Endothelial cell of umbilical vein (primary cell): ENCODE data around the gene TPCN2. TPM values are rescaled to one million over a fixed set of nuclear protein-coding genes. Genes with fewer than 3 reads are reported as not detected.

ENCODE experiments used
- BruUV-seq: library from RNA; stranded (reverse); fragments of 400-500 nt; replicated peaks from 2 replicates; lab custom pipeline; 2021; lab: Mats Ljungman, UMichigan
- CTCF ChIA-PET: fragments of 300-600, 350-600 bp; sonication (Branson Sonifier 250); formaldehyde crosslinking; loops from one replicate; lab custom pipeline; 2021; ENCODE audit warnings: antibody characterized with exemption, inconsistent platforms; lab: Charles Lee
- POLR2A ChIA-PET: fragments of 300-600, 350-600 bp; sonication (Branson Sonifier 250); formaldehyde crosslinking; loops from one replicate; lab custom pipeline; 2021; ENCODE audit warnings: antibody characterized with exemption, inconsistent platforms; lab: Charles Lee
- DNase-seq: peaks from one replicate; pipeline ENCODE4 v3.0.0-alpha.2; 2011; ENCODE audit warnings: low read depth, low spot score
- FAIRE-seq: peaks from 2 replicates; lab custom pipeline; 2011; peaks lifted over from hg19 to GRCh38; lab: Jason Lieb, UNC
- H2AFZ ChIP-seq: 2 replicates; pipeline ENCODE4 v1.6.0; 2012; ENCODE audit warnings: low read depth, low read length, control low read depth, inconsistent platforms
- H3K27ac ChIP-seq: 2 replicates; pipeline ENCODE4 v1.5.1; 2011; ENCODE audit warnings: low read depth, mild to moderate bottlenecking, control low read depth, low read length, moderate library complexity; ENCODE audit not compliant: insufficient read depth
- H3K27me3 ChIP-seq, 2 experiments: 2 replicates each; pipeline versions ENCODE4 v1.6.0 to v1.6.1; 2011; ENCODE audit warnings: low read length in 2 of 2, mixed read lengths in 1 of 2; ENCODE audit not compliant: control insufficient read depth in 2 of 2, insufficient read depth in 2 of 2
- H3K36me3 ChIP-seq, 2 experiments: 2 replicates in 1 of 2; 3 replicates in 1 of 2; pipeline ENCODE4 v1.5.1; 2011; ENCODE audit warnings: low read length in 2 of 2, mild to moderate bottlenecking in 1 of 2, moderate library complexity in 1 of 2; ENCODE audit not compliant: control insufficient read depth in 2 of 2, insufficient read depth in 2 of 2; ENCODE audit errors: extremely low read depth in 1 of 2
- H3K4me1 ChIP-seq: 3 replicates; pipeline ENCODE4 v1.5.1; 2011; ENCODE audit warnings: mild to moderate bottlenecking, low read length; ENCODE audit not compliant: control insufficient read depth, insufficient read depth; ENCODE audit errors: extremely low read depth
- H3K4me2 ChIP-seq: 2 replicates; pipeline ENCODE4 v1.6.1; 2011; ENCODE audit warnings: low read length, control low read depth, mixed read lengths; ENCODE audit not compliant: insufficient read depth
- H3K4me3 ChIP-seq, 3 experiments: fragments of 200-600 bp in 1 of 3; sonication (generic), shearing (Covaris generic) in 1 of 3; replicated peaks in 1 of 3; 2 replicates each; pipeline ENCODE4 v1.5.1; 2011 to 2016; ENCODE audit warnings: control low read depth in 3 of 3, low read length in 3 of 3, mild to moderate bottlenecking in 2 of 3, inconsistent platforms in 1 of 3, low read depth in 1 of 3, moderate library complexity in 1 of 3; ENCODE audit not compliant: insufficient read depth in 1 of 3
- H3K79me2 ChIP-seq: 2 replicates; pipeline ENCODE4 v1.6.0; 2012; ENCODE audit warnings: low read length, inconsistent platforms; ENCODE audit not compliant: control insufficient read depth, insufficient read depth
- H3K9ac ChIP-seq: replicated peaks from 2 replicates; pipeline ENCODE3; 2011; ENCODE audit warnings: low read length, control low read depth; ENCODE audit not compliant: insufficient read depth; ENCODE audit errors: extremely low read depth
- H3K9me1 ChIP-seq: replicated peaks from 3 replicates; pipeline ENCODE4 v1.6.0; 2011; ENCODE audit warnings: mild to moderate bottlenecking, low read length; ENCODE audit not compliant: control insufficient read depth, insufficient read depth; ENCODE audit errors: extremely low read depth
- H3K9me3 ChIP-seq: replicated peaks from 2 replicates; pipeline ENCODE4 v1.5.1; 2012; ENCODE audit warnings: low read length, inconsistent platforms; ENCODE audit not compliant: control insufficient read depth, insufficient read depth
- H4K20me1 ChIP-seq: replicated peaks from 2 replicates; pipeline ENCODE3; 2011; ENCODE audit warnings: mild to moderate bottlenecking, low read length; ENCODE audit not compliant: control insufficient read depth, insufficient read depth; ENCODE audit errors: extremely low read depth
- EZH2 ChIP-seq: IDR thresholded peaks from 2 replicates; pipeline ENCODE4 v1.6.1; 2012; ENCODE audit warnings: borderline replicate concordance, low read depth, mild to moderate bottlenecking, moderate library complexity, low read length, inconsistent platforms; ENCODE audit not compliant: severe bottlenecking
- FOS ChIP-seq: IDR thresholded peaks from 2 replicates; pipeline ENCODE4 v1.6.1; 2011; ENCODE audit warnings: mild to moderate bottlenecking, low read length, moderate library complexity, borderline replicate concordance; ENCODE audit not compliant: insufficient read depth
- GATA2 ChIP-seq: IDR thresholded peaks from 2 replicates; pipeline ENCODE4 v1.7.0; 2011; ENCODE audit warnings: low read depth, mild to moderate bottlenecking, moderate library complexity, mixed read lengths, low read length; ENCODE audit not compliant: insufficient read length, insufficient read depth
- JUN ChIP-seq: IDR thresholded peaks from 2 replicates; pipeline ENCODE4 v1.6.1; 2011; ENCODE audit warnings: borderline replicate concordance, low read depth; ENCODE audit not compliant: insufficient read length, insufficient read depth
- MYC ChIP-seq: IDR thresholded peaks from one replicate; pipeline ENCODE4 v1.6.1; 2011; ENCODE audit warnings: mild to moderate bottlenecking, low read depth, low read length
- POLR2A ChIP-seq: IDR thresholded peaks from 2 replicates; pipeline ENCODE4 v1.6.1; 2012; ENCODE audit warnings: low read depth, mild to moderate bottlenecking, control low read depth, low read length
- POLR2AphosphoS5 ChIP-seq: IDR thresholded peaks from 2 replicates; pipeline ENCODE4 v1.6.1; 2012; ENCODE audit warnings: low read depth, mild to moderate bottlenecking, control low read depth, low read length, moderate library complexity; ENCODE audit not compliant: insufficient read depth
- dilution Hi-C: fragments of 300-500 bp; cut with MboI; formaldehyde crosslinking; loops from one replicate; pipeline ENCODE4 v1.15.0; 2019; ENCODE audit warnings: low sequenced_read_pairs; ENCODE audit not compliant: extremely low pct_ligation_motif_present
- intact Hi-C: fragments of 100-400 bp; cut with micrococcal nuclease; formaldehyde crosslinking; loops from one replicate; pipeline ENCODE4 v1.10.0; 2022
- polyA plus RNA-seq, 4 experiments: library from polyadenylated mRNA; depleted of rRNA in 3 of 4; stranded (reverse) in 3 of 4; unstranded in 1 of 4; fragments of >200 nt; gene quantifications; 2 replicates each; pipeline versions ENCODE4 v1.2.1 to v1.2.3, GENCODE V29; 2011 to 2012; ENCODE audit warnings: missing spikeins in 1 of 4
- total RNA-seq: library from RNA; stranded (reverse); gene quantifications from 2 replicates; pipeline ENCODE4 v1.2.3, GENCODE V29; 2021
- TF ChIP-seq, protein P1 (sequence below), 2 donors: IDR thresholded peaks; 1 replicate in 1 of 2; 2 replicates in 1 of 2; pipeline ENCODE4 v1.5.1; 2011; ENCODE audit warnings: low read length in 2 of 2, mild to moderate bottlenecking in 2 of 2, moderate library complexity in 2 of 2, control low read depth in 1 of 2, inconsistent platforms in 1 of 2, low read depth in 1 of 2; ENCODE audit not compliant: insufficient read depth in 1 of 2; ENCODE audit errors: extremely low read depth in 1 of 2
- TF ChIP-seq, protein P2 (sequence below): IDR thresholded peaks from 2 replicates; pipeline ENCODE4 v1.6.1; 2011; ENCODE audit not compliant: insufficient read depth, insufficient read length

TPCN2 gene
- total and polyA plus RNA-seq, 2 donors (not counting 3 experiments of a cell fraction or from before 2014, with no cell fraction given), result 10.3 to 13.4 TPM

DNA sequence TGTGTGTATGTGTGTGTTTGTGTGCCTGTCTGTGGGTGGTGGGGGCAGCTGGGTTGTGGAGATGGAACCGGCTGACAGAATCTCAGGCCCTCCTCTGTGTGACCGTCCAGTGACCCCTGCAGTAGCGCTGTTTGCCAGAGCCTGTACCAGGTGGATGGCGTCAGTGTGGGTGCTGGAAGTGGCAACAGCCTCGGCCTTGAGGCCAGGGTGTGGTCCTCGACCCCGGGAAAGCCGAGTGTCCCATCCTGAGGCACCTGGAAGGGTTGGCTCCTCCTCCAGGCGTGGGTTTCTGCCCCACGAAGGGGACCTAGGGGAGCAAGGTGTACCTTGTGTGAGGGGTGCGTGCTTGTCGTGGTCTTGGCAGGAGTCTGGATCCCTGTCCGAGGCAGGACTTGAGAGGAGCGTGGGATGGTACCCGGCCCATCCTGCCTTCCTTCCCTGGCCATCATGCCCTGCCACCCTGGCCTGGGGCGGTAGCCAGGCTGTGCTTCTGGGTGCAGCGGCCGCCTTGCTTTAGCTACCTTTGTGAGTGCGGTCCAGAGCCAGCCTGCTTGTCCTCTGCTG is 16.5 kb downstream of the TPCN2 start:
- Histone ChIP-seq H3K27me3 (no peaks in the 10 kb centered on the region), H3K79me2 (no peaks in the 10 kb centered on the region), H4K20me1 (no peaks in the 10 kb centered on the region), H2AFZ (no peak overlapping the region), H3K4me1 (no peaks in the 10 kb centered on the region), H3K4me3 (no peak overlapping the region), H3K4me2 (no peak overlapping the region), H3K9me1 (no peaks in the 10 kb centered on the region), H3K9me3 (no peaks in the 10 kb centered on the region), H3K36me3 (peaks cover 0 to 10% of the 10 kb centered on the region in 2 experiments), H3K27ac (no peak overlapping the region), H3K9ac (no peak overlapping the region)
- intact Hi-C loops, result no loop called here
- ChIA-PET CTCF (no interaction called here), POLR2A (no interaction called here)
- BruUV-seq, result no TSS peak
- no peak for TF ChIP-seq GATA2
- TF ChIP-seq POLR2AphosphoS5, result no peak
- no peak for TF ChIP-seq FOS
- TF ChIP-seq MYC, result no peak
- TF ChIP-seq, protein P1, sequence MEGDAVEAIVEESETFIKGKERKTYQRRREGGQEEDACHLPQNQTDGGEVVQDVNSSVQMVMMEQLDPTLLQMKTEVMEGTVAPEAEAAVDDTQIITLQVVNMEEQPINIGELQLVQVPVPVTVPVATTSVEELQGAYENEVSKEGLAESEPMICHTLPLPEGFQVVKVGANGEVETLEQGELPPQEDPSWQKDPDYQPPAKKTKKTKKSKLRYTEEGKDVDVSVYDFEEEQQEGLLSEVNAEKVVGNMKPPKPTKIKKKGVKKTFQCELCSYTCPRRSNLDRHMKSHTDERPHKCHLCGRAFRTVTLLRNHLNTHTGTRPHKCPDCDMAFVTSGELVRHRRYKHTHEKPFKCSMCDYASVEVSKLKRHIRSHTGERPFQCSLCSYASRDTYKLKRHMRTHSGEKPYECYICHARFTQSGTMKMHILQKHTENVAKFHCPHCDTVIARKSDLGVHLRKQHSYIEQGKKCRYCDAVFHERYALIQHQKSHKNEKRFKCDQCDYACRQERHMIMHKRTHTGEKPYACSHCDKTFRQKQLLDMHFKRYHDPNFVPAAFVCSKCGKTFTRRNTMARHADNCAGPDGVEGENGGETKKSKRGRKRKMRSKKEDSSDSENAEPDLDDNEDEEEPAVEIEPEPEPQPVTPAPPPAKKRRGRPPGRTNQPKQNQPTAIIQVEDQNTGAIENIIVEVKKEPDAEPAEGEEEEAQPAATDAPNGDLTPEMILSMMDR (IDR thresholded peaks at IDR 0.05; ENCODE audit: extremely low read depth in 1 of 2, insufficient read depth in 1 of 2, low read depth in 1 of 2, low read length in 2 of 2), result no peak
- TF ChIP-seq, protein P2, sequence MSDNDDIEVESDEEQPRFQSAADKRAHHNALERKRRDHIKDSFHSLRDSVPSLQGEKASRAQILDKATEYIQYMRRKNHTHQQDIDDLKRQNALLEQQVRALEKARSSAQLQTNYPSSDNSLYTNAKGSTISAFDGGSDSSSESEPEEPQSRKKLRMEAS, result no peak
- TF ChIP-seq POLR2A, result no peak
- no peak for TF ChIP-seq EZH2
- no peak for TF ChIP-seq JUN
- dilution Hi-C loops, result no loop called here
- DNase-seq (no peak), FAIRE-seq (no peak)
